Neutrophil (primary cell): Measurements from ENCODE around the gene MRPL42.
"Not testable (repeated sequence)": the region's sequence is repeated elsewhere in the genome, so short reads cannot be mapped to it uniquely, and the experiment has no call there.

Experiments
- H3K27ac ChIP-seq: fragments of 200-600 bp; sonication (generic); 2 replicates; pipeline ENCODE4 v1.5.1; 2016; ENCODE audit warnings: mild to moderate bottlenecking, moderate library complexity
- H3K27me3 ChIP-seq: fragments of 200-600 bp; sonication (generic); 2 replicates; pipeline ENCODE4 v1.6.0; 2016; ENCODE audit warnings: mild to moderate bottlenecking
- H3K36me3 ChIP-seq: fragments of 200-600 bp; sonication (generic); 2 replicates; pipeline ENCODE4 v1.5.1; 2017
- H3K4me1 ChIP-seq, 2 experiments: fragments of 200-600 bp in 1 of 2; sonication (generic) in 1 of 2; 1 replicate in 1 of 2; 2 replicates in 1 of 2; pipeline versions ENCODE4 v1.5.1 to v1.6.1; 2013 to 2016; ENCODE audit warnings: low read depth in 1 of 2, low read length in 1 of 2, mild to moderate bottlenecking in 1 of 2, moderate library complexity in 1 of 2; ENCODE audit not compliant: control insufficient read depth in 1 of 2, insufficient read depth in 1 of 2
- H3K4me3 ChIP-seq, 2 experiments: fragments of 200-600 bp in 1 of 2; sonication (generic) in 1 of 2; 1 replicate in 1 of 2; 2 replicates in 1 of 2; pipeline ENCODE4 v1.5.1; 2013 to 2016; ENCODE audit warnings: low read depth in 1 of 2, low read length in 1 of 2, mild to moderate bottlenecking in 1 of 2, moderate library complexity in 1 of 2
- H3K9me3 ChIP-seq: fragments of 200-600 bp; sonication (generic); 2 replicates; pipeline ENCODE4 v1.5.1; 2016
- TF ChIP-seq, protein P1 (sequence below): fragments of 200-600 bp; sonication (generic); IDR thresholded peaks from 2 replicates; pipeline ENCODE4 v1.5.1; 2016; ENCODE audit warnings: antibody characterized with exemption

MRPL42 gene

DNA sequence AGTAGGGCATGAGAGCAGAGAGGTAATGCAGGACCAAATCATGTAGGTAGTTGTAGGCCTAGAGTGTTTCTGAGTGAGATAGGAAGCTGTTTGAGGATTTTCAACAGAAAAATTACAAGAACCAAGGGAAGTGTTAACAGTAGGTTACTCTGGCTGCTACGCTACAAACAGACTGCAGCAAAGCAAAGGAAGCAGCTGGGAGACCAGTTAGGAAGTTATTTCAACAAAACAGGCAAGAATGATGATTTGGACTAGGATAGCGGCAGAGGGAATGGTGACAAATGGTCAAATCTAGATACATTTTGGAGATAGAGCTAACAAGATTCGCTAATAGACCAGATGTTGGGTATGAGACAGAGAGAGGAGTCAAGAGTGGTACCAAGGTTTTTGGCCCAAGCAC is 26.8 kb downstream of the MRPL42 start:
- Histone ChIP-seq H3K4me1 (no peaks in the 10 kb centered on the region), H3K36me3 (peaks cover 25% of the 10 kb centered on the region), H3K9me3 (no peaks in the 10 kb centered on the region), H3K4me3 (no peak overlapping the region), H3K27ac (no peak overlapping the region), H3K27me3 (no peaks in the 10 kb centered on the region)
- TF ChIP-seq, protein P1, sequence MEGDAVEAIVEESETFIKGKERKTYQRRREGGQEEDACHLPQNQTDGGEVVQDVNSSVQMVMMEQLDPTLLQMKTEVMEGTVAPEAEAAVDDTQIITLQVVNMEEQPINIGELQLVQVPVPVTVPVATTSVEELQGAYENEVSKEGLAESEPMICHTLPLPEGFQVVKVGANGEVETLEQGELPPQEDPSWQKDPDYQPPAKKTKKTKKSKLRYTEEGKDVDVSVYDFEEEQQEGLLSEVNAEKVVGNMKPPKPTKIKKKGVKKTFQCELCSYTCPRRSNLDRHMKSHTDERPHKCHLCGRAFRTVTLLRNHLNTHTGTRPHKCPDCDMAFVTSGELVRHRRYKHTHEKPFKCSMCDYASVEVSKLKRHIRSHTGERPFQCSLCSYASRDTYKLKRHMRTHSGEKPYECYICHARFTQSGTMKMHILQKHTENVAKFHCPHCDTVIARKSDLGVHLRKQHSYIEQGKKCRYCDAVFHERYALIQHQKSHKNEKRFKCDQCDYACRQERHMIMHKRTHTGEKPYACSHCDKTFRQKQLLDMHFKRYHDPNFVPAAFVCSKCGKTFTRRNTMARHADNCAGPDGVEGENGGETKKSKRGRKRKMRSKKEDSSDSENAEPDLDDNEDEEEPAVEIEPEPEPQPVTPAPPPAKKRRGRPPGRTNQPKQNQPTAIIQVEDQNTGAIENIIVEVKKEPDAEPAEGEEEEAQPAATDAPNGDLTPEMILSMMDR = no peak

DNA sequence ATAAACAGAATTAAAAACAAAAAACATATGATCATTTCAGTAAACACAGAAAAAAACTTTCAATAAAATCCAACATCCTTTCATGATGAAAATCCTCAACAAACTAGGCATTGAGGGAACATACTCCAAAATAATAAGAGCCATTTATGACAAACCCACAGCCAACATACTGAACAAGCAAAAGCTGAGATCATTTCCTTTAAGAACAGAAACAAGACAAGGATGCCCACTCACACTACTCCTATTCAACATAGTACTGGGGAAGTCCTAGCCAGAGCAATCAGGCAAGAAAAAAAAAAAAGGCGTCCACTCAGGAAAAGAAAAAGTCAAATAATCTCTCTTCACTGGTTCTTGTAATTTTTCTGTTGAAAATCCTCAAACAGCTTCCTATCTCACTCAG is 30.1 kb downstream of the MRPL42 start:
- H3K27me3 ChIP-seq = no peaks in the 10 kb centered on the region
- TF ChIP-seq, protein P1 = no peak
- no peak overlapping the region for H3K4me3 ChIP-seq
- no peak overlapping the region for H3K27ac ChIP-seq
- peaks cover 10% of the 10 kb centered on the region for H3K36me3 ChIP-seq
- no peaks in the 10 kb centered on the region for H3K9me3 ChIP-seq
- no peaks in the 10 kb centered on the region for H3K4me1 ChIP-seq

- not testable (repeated sequence) for H3K9me3 ChIP-seq, H3K36me3 ChIP-seq, H3K27me3 ChIP-seq, H3K4me1 ChIP-seq, H3K4me3 ChIP-seq, H3K27ac ChIP-seq
Observed at GRCh38 chr12:93498813-93499212, 31.5 kb downstream of the MRPL42 start.

DNA sequence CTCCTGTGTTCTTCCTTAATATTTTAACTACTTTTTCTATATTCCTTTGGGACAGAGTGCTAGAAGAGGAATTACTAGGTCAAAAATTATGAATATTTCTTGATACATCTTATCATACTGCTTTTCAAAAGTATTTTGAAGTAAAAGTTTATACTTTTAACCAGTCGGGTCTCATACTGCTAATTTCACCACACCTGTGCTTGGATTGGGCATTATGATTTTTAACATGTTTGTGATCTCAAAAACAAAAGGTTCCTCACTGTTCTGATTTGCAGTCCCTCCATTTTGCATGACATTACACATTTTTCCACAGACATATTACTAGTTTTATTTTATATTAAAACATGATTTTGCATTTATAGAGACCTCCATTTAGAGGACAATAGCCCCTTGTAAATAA is 32.9 kb downstream of the MRPL42 start:
- no peak overlapping the region for H3K4me3 ChIP-seq
- no peaks in the 10 kb centered on the region for H3K9me3 ChIP-seq
- no peaks in the 10 kb centered on the region for H3K27me3 ChIP-seq
- H3K4me1 ChIP-seq = no peaks in the 10 kb centered on the region
- H3K27ac ChIP-seq = no peak overlapping the region
- TF ChIP-seq, protein P1 = no peak
- H3K36me3 ChIP-seq = peaks cover 10% of the 10 kb centered on the region

DNA sequence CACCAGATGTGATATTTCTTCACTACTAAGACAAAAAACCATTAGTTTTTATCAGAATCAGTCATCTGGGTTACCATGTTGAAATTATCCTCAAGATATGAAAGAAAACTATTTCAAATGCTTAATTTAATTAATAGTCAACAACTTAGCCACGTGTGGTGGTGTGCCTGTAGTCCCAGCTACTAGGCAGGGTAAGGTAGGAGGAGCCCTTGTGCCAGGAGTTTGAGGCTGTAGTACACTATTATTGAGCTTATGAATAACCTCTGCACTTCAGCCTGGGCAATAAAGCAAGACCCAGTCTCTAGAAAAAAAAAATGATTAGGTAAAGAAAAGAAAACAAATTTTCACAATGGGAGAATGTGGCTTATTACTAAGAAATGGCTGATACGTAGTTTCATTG is 33.4 kb downstream of the MRPL42 start:
- H3K27ac ChIP-seq = no peak overlapping the region
- no peaks in the 10 kb centered on the region for H3K9me3 ChIP-seq
- H3K36me3 ChIP-seq = peaks cover 7% of the 10 kb centered on the region
- no peak overlapping the region for H3K4me3 ChIP-seq
- TF ChIP-seq, protein P1 = no peak
- no peaks in the 10 kb centered on the region for H3K4me1 ChIP-seq
- H3K27me3 ChIP-seq = no peaks in the 10 kb centered on the region

GRCh38 chr12:93502802-93503623 is 35.7 kb downstream of the MRPL42 start:
- Histone ChIP-seq H3K4me3 (no peak overlapping the region), H3K9me3 (no peaks in the 10 kb centered on the region), H3K36me3 (peaks cover 3% of the 10 kb centered on the region), H3K27ac (no peak overlapping the region), H3K4me1 (no peaks in the 10 kb centered on the region), H3K27me3 (no peaks in the 10 kb centered on the region)
- TF ChIP-seq, protein P1 = no peak
